Measurements from ENCODE around the gene SPTBN5. TPM values are rescaled to one million over a fixed set of nuclear protein-coding genes. Genes with fewer than 3 reads are reported as not detected.

SPTBN5 gene
- total and polyA plus RNA-seq, 10 of the 15 experiments (the other 5 are each of a cell fraction or from before 2014, with no cell fraction given): under 0.01 to 0.18 (median 0.04) TPM; not detected in 4

- no peak overlapping the region for H3K4me3 ChIP-seq
- no peak overlapping the region for H3K9ac ChIP-seq (ENCODE audit: control insufficient read depth, insufficient read depth, low read length)
Measured at GRCh38 chr15:41911691-41912345, 18.0 kb upstream of the SPTBN5 start.

GRCh38 chr15:41908736-41909461 lies 15.0 kb upstream of the SPTBN5 start:
- ChIA-PET RAD21 (ENCODE audit: unreplicated experiment) (no interaction called here), CTCF (interaction anchor here (1.0 to 2.9 kb wide), 2 partner anchors 135 kb away, joined by 4 to 16 read pairs; partner anchors contain the start of gene MAPKBP1), SMC1A (ENCODE audit: uncharacterized antibody, unreplicated experiment) (interaction anchor here (0.6 kb wide), 1 partner anchor 1360 kb away, joined by 3 read pairs; no protein-coding TSS in a partner anchor), POLR2A (no interaction called here)
- Histone ChIP-seq H3K79me2 (ENCODE audit: control insufficient read depth, insufficient read depth, low read length) (peaks cover 2% of the 10 kb centered on the region), H3K9me3 (replicated peaks; ENCODE audit: control insufficient read depth, insufficient read depth, low read length) (no peaks in the 10 kb centered on the region; the same call in 2 of the 3 replicates), H3K4me3 (no peak overlapping the region), H3K9ac (ENCODE audit: control insufficient read depth, insufficient read depth, low read length) (no peak overlapping the region), H3K36me3 (ENCODE audit: control insufficient read depth in 2 of 2, insufficient read depth in 2 of 2, low read length in 1 of 2) (peaks cover 42 to 53% of the 10 kb centered on the region in 2 experiments), H2AFZ (ENCODE audit: control insufficient read depth, low read depth, low read length) (no peak overlapping the region), H3K27ac (ENCODE audit: control insufficient read depth, insufficient read depth) (no peak overlapping the region), H4K20me1 (ENCODE audit: control insufficient read depth, insufficient read depth) (no peaks in the 10 kb centered on the region; the same call in 1 of the 2 replicates), H3K4me2 (ENCODE audit: control insufficient read depth, insufficient read depth) (no peak overlapping the region), H3K4me1 (ENCODE audit: control insufficient read depth, insufficient read depth, low read length) (no peaks in the 10 kb centered on the region), H3K27me3 (replicated peaks in 1 of 2; ENCODE audit: control insufficient read depth in 2 of 2, insufficient read depth in 2 of 2, low read length in 1 of 2) (no peaks in the 10 kb centered on the region)
- FAIRE-seq: no peak
- DNase-seq (ENCODE audit: low read depth, low spot score): no peak
- intact Hi-C loops (cut with micrococcal nuclease; ENCODE audit: unreplicated experiment): no loop called here
- in situ Hi-C loops (cut with MboI): no loop called here
- BruUV-seq (replicated peaks): no TSS peak
- whole genome bisulfite sequencing (ENCODE audit: insufficient coverage, insufficient replicate concordance, low lambda C conversion rate, missing lambda C conversion rate): 92% methylated on average over 17 of the region's 17 CpGs
- no peak for ATAC-seq
- no peak for TF ChIP-seq SREBF1 (IDR thresholded peaks at IDR 0.05; ENCODE audit: low read length)
- TF ChIP-seq CUX1 (IDR thresholded peaks at IDR 0.05; ENCODE audit: insufficient replicate concordance, low read depth, low read length): no peak
- no peak for TF ChIP-seq PRDM15 (CRISPR knock-in tag; IDR thresholded peaks at IDR 0.05)

More at GRCh38 chr15:41911691-41912345, 18.0 kb upstream of the SPTBN5 start:
- ChIA-PET POLR2A (no interaction called here), RAD21 (ENCODE audit: unreplicated experiment) (no interaction called here), SMC1A (ENCODE audit: uncharacterized antibody, unreplicated experiment) (no interaction called here), CTCF (interaction anchor here (0.6 to 1.3 kb wide), 2 partner anchors 27 to 31 kb away, joined by 3 to 4 read pairs; no protein-coding TSS in a partner anchor)
- Histone ChIP-seq H2AFZ (ENCODE audit: control insufficient read depth, low read depth, low read length) (no peak overlapping the region), H3K27ac (ENCODE audit: control insufficient read depth, insufficient read depth) (no peak overlapping the region), H3K36me3 (ENCODE audit: control insufficient read depth in 2 of 2, insufficient read depth in 2 of 2, low read length in 1 of 2) (peaks cover 36 to 57% of the 10 kb centered on the region in 2 experiments), H4K20me1 (ENCODE audit: control insufficient read depth, insufficient read depth) (no peaks in the 10 kb centered on the region; the same call in 1 of the 2 replicates), H3K4me2 (ENCODE audit: control insufficient read depth, insufficient read depth) (no peak overlapping the region), H3K4me1 (ENCODE audit: control insufficient read depth, insufficient read depth, low read length) (peaks cover 4% of the 10 kb centered on the region), H3K9me3 (replicated peaks; ENCODE audit: control insufficient read depth, insufficient read depth, low read length) (no peaks in the 10 kb centered on the region; the same call in 2 of the 3 replicates), H3K79me2 (ENCODE audit: control insufficient read depth, insufficient read depth, low read length) (no peaks in the 10 kb centered on the region), H3K27me3 (replicated peaks in 1 of 2; ENCODE audit: control insufficient read depth in 2 of 2, insufficient read depth in 2 of 2, low read length in 1 of 2) (no peaks in the 10 kb centered on the region)
- intact Hi-C loops (cut with micrococcal nuclease; ENCODE audit: unreplicated experiment) (no loop called here), in situ Hi-C loops (cut with MboI) (no loop called here)
- no peak for FAIRE-seq
- 96% methylated on average over 12 of the region's 14 CpGs for WGBS (ENCODE audit: insufficient coverage, insufficient replicate concordance, low lambda C conversion rate, missing lambda C conversion rate)
- BruUV-seq (replicated peaks): no TSS peak
- no peak for DNase-seq (ENCODE audit: low read depth, low spot score)
- ATAC-seq: no peak
- TF ChIP-seq POLR2A (IDR thresholded peaks at IDR 0.05; ENCODE audit: low read depth, low read length) (peak; percentile 51; the same call in 1 of the 2 replicates), MTA2 (IDR thresholded peaks at IDR 0.05; ENCODE audit: low read depth) (no peak)

Measured in GM12878 (cell line).